Hepatocyte (in vitro differentiated cells): ENCODE data around the gene DNAJC12.

Experiments
- CTCF ChIP-seq: fragments of 200-600 bp; sonication (generic); IDR thresholded peaks from 2 replicates; pipeline ENCODE4 v1.5.1; 2016; ENCODE audit warnings: antibody characterized with exemption, mild to moderate bottlenecking; ENCODE audit not compliant: poor library complexity
- EZH2phosphoT487 ChIP-seq: fragments of 200-600 bp; sonication (generic); IDR thresholded peaks from one replicate; pipeline ENCODE4 v1.6.1; 2018; ENCODE audit warnings: antibody characterized with exemption, mild to moderate bottlenecking, low read depth, moderate library complexity; ENCODE audit not compliant: unreplicated experiment, severe bottlenecking

- TF ChIP-seq CTCF = no peak
- TF ChIP-seq EZH2phosphoT487 = no peak
These were observed 19.7 kb downstream of the DNAJC12 start for GRCh38 chr10:67818323-67818722.
